ENCODE data around the gene GPHB5.
"Not testable (repeated sequence)": the region's sequence is repeated elsewhere in the genome, so short reads cannot be mapped to it uniquely, and the experiment has no call there.

Gene GPHB5

GRCh38 chr14:63318835-63319234 is at the start of gene GPHB5:
TSS of gene GPHB5 (minus strand) at chr14:63318935. CDS start at chr14:63317849, 1,086 bp downstream.
- DNase-seq: no peak

GRCh38 chr14:63367742-63368364 is 49.1 kb upstream of the GPHB5 start:
- DNase-seq: no peak

GRCh38 chr14:63362389-63362819 is 43.7 kb upstream of the GPHB5 start:
- DNase-seq: no peak

GRCh38 chr14:63361790-63362189 is 43.1 kb upstream of the GPHB5 start:
- no peak for DNase-seq

GRCh38 chr14:63357841-63358240 is 39.1 kb upstream of the GPHB5 start:
- DNase-seq: no peak

GRCh38 chr14:63345826-63346225 is 27.1 kb upstream of the GPHB5 start:
- DNase-seq: no peak

GRCh38 chr14:63344336-63344735 is 25.6 kb upstream of the GPHB5 start:
- no peak for DNase-seq

- DNase-seq: no peak
These were observed 25.1 kb upstream of the GPHB5 start for GRCh38 chr14:63343878-63344277.

GRCh38 chr14:63342371-63342770 is 23.6 kb upstream of the GPHB5 start:
- DNase-seq: no peak

GRCh38 chr14:63328787-63329737 is 10.3 kb upstream of the GPHB5 start:
- no peak for DNase-seq

- no peak for DNase-seq
These were observed 8.1 kb upstream of the GPHB5 start for GRCh38 chr14:63326840-63327239.

- DNase-seq: no peak
These were observed 4.3 kb upstream of the GPHB5 start for GRCh38 chr14:63322897-63323573.

- no peak for DNase-seq
These were observed 3.7 kb upstream of the GPHB5 start for GRCh38 chr14:63322472-63322871.

GRCh38 chr14:63308723-63309317 is 9.9 kb downstream of the GPHB5 start:
- DNase-seq: no peak

GRCh38 chr14:63304429-63304828 is 14.3 kb downstream of the GPHB5 start:
- DNase-seq: not testable (repeated sequence)

- no peak for DNase-seq
These were observed 16.7 kb downstream of the GPHB5 start for GRCh38 chr14:63301891-63302534.

- DNase-seq: no peak
These were observed 17.9 kb downstream of the GPHB5 start for GRCh38 chr14:63300854-63301253.

- DNase-seq: no peak
These were observed 19.2 kb downstream of the GPHB5 start for GRCh38 chr14:63299351-63300110.

- DNase-seq: no peak
These were observed 21.2 kb downstream of the GPHB5 start for GRCh38 chr14:63297372-63298063.

- DNase-seq: no peak
These were observed 22.6 kb downstream of the GPHB5 start for GRCh38 chr14:63296060-63296563.

GRCh38 chr14:63295231-63295685 is 23.5 kb downstream of the GPHB5 start:
- DNase-seq: no peak
